GM12872 (cell line): ENCODE results near the gene APBB3.

Experiments
- CTCF ChIP-seq: IDR thresholded peaks from 3 replicates; pipeline ENCODE4 v1.5.1; 2011; ENCODE audit warnings: low read depth, mild to moderate bottlenecking, low read length, moderate library complexity; ENCODE audit not compliant: insufficient read depth

The APBB3 gene

DNA sequence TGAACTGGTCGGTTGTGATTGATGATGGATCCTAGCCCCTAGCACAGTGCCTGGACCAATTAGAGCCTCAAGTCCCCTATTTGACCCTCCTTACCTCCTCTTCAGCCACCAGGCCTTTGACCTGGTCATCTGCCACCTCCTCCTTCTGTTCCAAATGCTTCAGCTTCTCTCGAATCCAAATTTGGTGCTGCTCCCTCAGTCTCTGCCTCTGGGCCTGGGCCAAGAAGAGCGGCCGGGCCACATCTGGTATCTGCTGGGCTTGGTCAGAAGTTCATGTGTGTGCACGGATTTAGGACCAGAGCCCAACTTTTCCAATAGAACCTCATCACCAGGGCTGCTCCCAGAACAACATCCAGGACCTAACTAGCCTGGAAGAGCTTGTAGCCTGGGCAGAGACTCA, 6.7 kb upstream of the APBB3 start:
- TF ChIP-seq CTCF, result no peak

DNA sequence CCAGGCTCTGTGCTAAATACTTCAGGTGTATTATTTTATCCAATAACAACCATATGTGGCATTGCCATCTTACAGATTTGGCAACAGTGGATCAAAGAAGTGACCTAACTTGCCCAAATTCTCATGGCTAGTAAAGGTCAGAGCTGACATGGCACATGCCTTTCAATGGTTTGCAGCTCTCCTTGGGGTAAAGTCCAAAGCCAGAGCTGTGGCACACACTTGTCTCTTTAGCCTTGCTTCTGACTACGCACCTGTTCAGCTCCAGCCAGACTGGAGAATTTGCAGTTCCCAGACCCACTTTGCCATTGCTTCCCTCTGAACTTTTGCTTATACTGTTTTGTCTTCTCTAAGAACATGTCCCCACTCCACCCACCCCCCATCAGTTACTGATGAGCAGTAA, 6.1 kb upstream of the APBB3 start:
- no peak for TF ChIP-seq CTCF

- TF ChIP-seq CTCF, result no peak
Measured at GRCh38 chr5:140570058-140570457, 5.7 kb upstream of the APBB3 start.

GRCh38 chr5:140569197-140569596, 4.8 kb upstream of the APBB3 start:
- TF ChIP-seq CTCF, result no peak

DNA sequence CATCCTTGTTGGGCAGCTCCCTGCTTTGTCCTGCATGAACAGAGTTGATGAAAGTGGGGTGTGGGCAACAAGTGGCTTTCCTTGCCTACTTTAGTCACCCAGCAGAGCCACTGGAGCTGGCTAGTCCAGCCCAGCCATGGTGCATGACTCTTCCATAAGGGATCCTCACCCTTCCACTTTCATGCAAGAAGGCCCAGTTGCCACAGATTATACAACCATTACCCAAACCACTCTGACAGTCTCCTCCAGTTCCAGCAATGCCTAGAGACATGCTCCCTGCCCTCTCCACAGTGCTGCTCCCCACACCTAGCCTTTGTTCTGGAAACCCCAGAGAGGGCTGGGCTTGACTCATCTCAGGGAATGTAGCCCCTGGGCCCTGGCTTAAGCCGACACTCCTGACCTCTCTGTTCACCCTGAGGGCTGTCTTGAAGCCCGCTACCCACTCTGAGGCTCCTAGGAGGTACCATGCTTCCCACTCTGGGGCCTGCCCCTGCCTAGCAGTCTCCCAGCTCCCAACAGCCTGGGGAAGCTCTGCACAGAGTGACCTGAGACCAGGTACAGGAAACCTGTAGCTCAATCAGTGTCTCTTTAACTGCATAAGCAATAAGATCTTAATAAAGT, 4.2 kb upstream of the APBB3 start:
- TF ChIP-seq CTCF, result no peak

GRCh38 chr5:140567871-140568270, 3.5 kb upstream of the APBB3 start:
- TF ChIP-seq CTCF, result no peak

GRCh38 chr5:140567136-140567818, 2.9 kb upstream of the APBB3 start:
- TF ChIP-seq CTCF, result no peak
